ENCODE measurements around the gene NRXN3.

NRXN3 gene

GRCh38 chr14:78805570-78805969 is 635.4 kb downstream of the NRXN3 start:
- no peak overlapping the region for H3K4me3 Mint-ChIP-seq
- peaks cover 4% of the 10 kb centered on the region for H3K27me3 Mint-ChIP-seq (ENCODE audit: low read depth, poor library complexity)
- TF ChIP-seq CTCF (IDR thresholded peaks at IDR 0.05): no peak
- no peaks in the 10 kb centered on the region for H3K36me3 Mint-ChIP-seq (ENCODE audit: low read depth)
- H3K9me3 Mint-ChIP-seq: no peaks in the 10 kb centered on the region
- peaks cover 8% of the 10 kb centered on the region for H3K4me1 Mint-ChIP-seq
- no peak for DNase-seq
- H3K27ac Mint-ChIP-seq: no peak overlapping the region

- Mint-ChIP-seq H3K4me1 (no peaks in the 10 kb centered on the region), H3K27ac (no peak overlapping the region), H3K4me3 (no peak overlapping the region), H3K9me3 (no peaks in the 10 kb centered on the region), H3K36me3 (ENCODE audit: low read depth) (no peaks in the 10 kb centered on the region), H3K27me3 (ENCODE audit: low read depth, poor library complexity) (peaks cover 13% of the 10 kb centered on the region)
- DNase-seq: no peak
- TF ChIP-seq CTCF (IDR thresholded peaks at IDR 0.05): no peak
These were observed 652.9 kb downstream of the NRXN3 start for GRCh38 chr14:78823035-78823434.

GRCh38 chr14:78823516-78823915 is 653.3 kb downstream of the NRXN3 start:
- Mint-ChIP-seq H3K27ac (no peak overlapping the region), H3K27me3 (ENCODE audit: low read depth, poor library complexity) (peaks cover 13% of the 10 kb centered on the region), H3K4me1 (no peaks in the 10 kb centered on the region), H3K9me3 (no peaks in the 10 kb centered on the region), H3K4me3 (no peak overlapping the region), H3K36me3 (ENCODE audit: low read depth) (no peaks in the 10 kb centered on the region)
- TF ChIP-seq CTCF (IDR thresholded peaks at IDR 0.05): no peak
- DNase-seq: no peak

GRCh38 chr14:78829274-78829673 is 659.1 kb downstream of the NRXN3 start:
- no peaks in the 10 kb centered on the region for H3K36me3 Mint-ChIP-seq (ENCODE audit: low read depth)
- H3K4me1 Mint-ChIP-seq: no peaks in the 10 kb centered on the region
- H3K27me3 Mint-ChIP-seq (ENCODE audit: low read depth, poor library complexity): peaks cover 7% of the 10 kb centered on the region
- no peak overlapping the region for H3K4me3 Mint-ChIP-seq
- H3K27ac Mint-ChIP-seq: no peak overlapping the region
- no peak for TF ChIP-seq CTCF (IDR thresholded peaks at IDR 0.05)
- H3K9me3 Mint-ChIP-seq: no peaks in the 10 kb centered on the region
- no peak for DNase-seq

- DNase-seq: no peak
- no peaks in the 10 kb centered on the region for H3K36me3 Mint-ChIP-seq (ENCODE audit: low read depth)
- peak overlapping the region; percentile 8 for H3K27ac Mint-ChIP-seq
- TF ChIP-seq CTCF (IDR thresholded peaks at IDR 0.05): no peak
- H3K4me3 Mint-ChIP-seq: no peak overlapping the region
- peaks cover 14% of the 10 kb centered on the region for H3K27me3 Mint-ChIP-seq (ENCODE audit: low read depth, poor library complexity)
- no peaks in the 10 kb centered on the region for H3K9me3 Mint-ChIP-seq
- H3K4me1 Mint-ChIP-seq: no peaks in the 10 kb centered on the region
These were observed 664.7 kb downstream of the NRXN3 start for GRCh38 chr14:78834766-78835451.

- H3K27me3 Mint-ChIP-seq (ENCODE audit: low read depth, poor library complexity): peaks cover 14% of the 10 kb centered on the region
- TF ChIP-seq CTCF (IDR thresholded peaks at IDR 0.05): no peak
- H3K4me1 Mint-ChIP-seq: no peaks in the 10 kb centered on the region
- DNase-seq: no peak
- H3K27ac Mint-ChIP-seq: no peak overlapping the region
- H3K36me3 Mint-ChIP-seq (ENCODE audit: low read depth): no peaks in the 10 kb centered on the region
- no peak overlapping the region for H3K4me3 Mint-ChIP-seq
- H3K9me3 Mint-ChIP-seq: no peaks in the 10 kb centered on the region
These were observed 665.7 kb downstream of the NRXN3 start for GRCh38 chr14:78835909-78836308.

Data from nephron progenitor cell (in vitro differentiated cells).